NCI-H2196 treated with DMSO at 0.1 percent for 48 hours (cell line): ENCODE measurements around the gene CCBE1.
"Not testable (repeated sequence)": the region's sequence is repeated elsewhere in the genome, so short reads cannot be mapped to it uniquely, and the experiment has no call there.

Experiments
- DNase-seq: peaks from one replicate; lab custom pipeline; 2025; ENCODE audit not compliant: unreplicated experiment; lab: John Stamatoyannopoulos, UW

The CCBE1 gene

GRCh38 chr18:59657012-59657411 lies 40.2 kb downstream of the CCBE1 start:
- DNase-seq, result no peak

- no peak for DNase-seq
Measured at GRCh38 chr18:59656373-59656887, 40.8 kb downstream of the CCBE1 start.

GRCh38 chr18:59655676-59656075 lies 41.5 kb downstream of the CCBE1 start:
- DNase-seq, result no peak

- DNase-seq, result no peak
Measured at GRCh38 chr18:59651071-59651470, 46.2 kb downstream of the CCBE1 start.

GRCh38 chr18:59650266-59650820 lies 46.9 kb downstream of the CCBE1 start:
- no peak for DNase-seq

- DNase-seq, result no peak
Measured at GRCh38 chr18:59649591-59649990, 47.6 kb downstream of the CCBE1 start.

- DNase-seq, result not testable (repeated sequence)
Measured at GRCh38 chr18:59648469-59648868, 48.8 kb downstream of the CCBE1 start.

GRCh38 chr18:59646963-59647307 lies 50.3 kb downstream of the CCBE1 start:
- DNase-seq, result no peak

- DNase-seq, result no peak
Measured at GRCh38 chr18:59646228-59646962, 50.8 kb downstream of the CCBE1 start.

- DNase-seq, result no peak
Measured at GRCh38 chr18:59643740-59644139, 53.5 kb downstream of the CCBE1 start.

- no peak for DNase-seq
Measured at GRCh38 chr18:59640721-59641120, 56.5 kb downstream of the CCBE1 start.

- no peak for DNase-seq
Measured at GRCh38 chr18:59639821-59640220, 57.4 kb downstream of the CCBE1 start.

GRCh38 chr18:59639136-59639535 lies 58.1 kb downstream of the CCBE1 start:
- no peak for DNase-seq

- DNase-seq, result no peak
Measured at GRCh38 chr18:59633961-59634485, 63.2 kb downstream of the CCBE1 start.

GRCh38 chr18:59633317-59633716 lies 63.9 kb downstream of the CCBE1 start:
- DNase-seq, result no peak

GRCh38 chr18:59631583-59632181 lies 65.5 kb downstream of the CCBE1 start:
- no peak for DNase-seq

GRCh38 chr18:59629894-59630293 lies 67.3 kb downstream of the CCBE1 start:
- no peak for DNase-seq

- no peak for DNase-seq
Measured at GRCh38 chr18:59628995-59629394, 68.2 kb downstream of the CCBE1 start.

GRCh38 chr18:59627414-59627813 lies 69.8 kb downstream of the CCBE1 start:
- DNase-seq, result no peak

GRCh38 chr18:59624369-59624765 lies 72.9 kb downstream of the CCBE1 start:
- DNase-seq, result no peak

GRCh38 chr18:59623456-59624368 lies 73.5 kb downstream of the CCBE1 start:
- no peak for DNase-seq
